NCI-H1417 (cell line): ENCODE data around the gene CDNF.
A peak's percentile ranks its signal among the peaks of the same experiment; 100 is the strongest.

ENCODE experiments used
- DNase-seq, 3 experiments: peaks; one replicate each; lab custom pipeline; 2025; lab: John Stamatoyannopoulos, UW

The CDNF gene

GRCh38 chr10:14798636-14799035, 39.2 kb downstream of the CDNF start:
- peak in 1 of 3 experiments; percentile 5 for DNase-seq

DNA sequence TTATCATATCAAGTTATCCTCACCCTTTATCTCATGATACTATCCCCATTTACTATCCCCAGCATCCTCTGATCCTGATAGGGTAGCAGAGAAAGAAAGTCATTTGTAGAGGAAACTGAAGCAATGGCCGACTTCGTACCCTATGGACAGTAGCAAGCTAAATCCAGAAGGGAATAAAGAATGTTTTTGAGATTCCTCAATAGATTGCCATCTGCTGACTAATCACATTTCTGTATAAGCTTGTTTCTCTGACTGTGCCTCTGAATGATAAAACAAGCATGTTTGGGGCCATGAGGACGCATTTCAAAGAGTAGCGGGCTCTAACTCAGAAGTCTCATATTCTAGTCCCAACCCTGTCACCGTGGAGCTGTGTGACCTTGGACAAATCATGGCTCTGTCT, 49.9 kb downstream of the CDNF start:
- DNase-seq = no peak

- no peak for DNase-seq
Observed at GRCh38 chr10:14784459-14785055, 53.3 kb downstream of the CDNF start.

DNA sequence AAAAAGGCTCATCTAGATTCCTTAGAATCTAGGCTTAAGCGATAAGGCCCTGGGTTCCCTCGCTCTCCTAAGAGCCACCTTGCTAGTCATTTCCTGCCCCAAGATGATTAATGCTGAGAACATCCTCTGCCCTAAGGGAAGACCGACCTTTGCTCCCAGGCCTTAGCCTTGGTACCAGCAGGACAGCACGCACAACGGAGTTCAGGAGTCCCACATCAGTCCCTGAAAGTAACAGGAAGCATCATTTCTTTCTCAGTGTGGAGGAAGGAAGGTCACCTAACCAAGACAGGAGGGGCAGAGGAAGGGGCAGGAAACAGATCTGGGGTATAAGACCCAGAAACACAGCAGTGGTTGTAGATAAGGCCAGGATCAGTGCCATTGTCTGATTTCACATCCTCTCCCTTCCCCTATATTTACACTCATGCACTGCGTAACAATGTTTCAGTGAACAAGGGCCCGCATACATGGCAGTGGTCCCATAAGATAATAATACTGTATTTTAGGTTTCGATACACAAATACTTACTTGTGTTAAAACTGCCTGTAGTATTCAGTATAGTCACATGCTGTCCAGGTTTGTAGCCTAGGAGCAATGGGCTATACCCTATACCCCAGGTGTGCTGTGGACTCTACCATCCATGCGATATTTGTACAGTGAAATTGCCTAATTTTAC, 55.0 kb downstream of the CDNF start:
- DNase-seq = no peak

DNA sequence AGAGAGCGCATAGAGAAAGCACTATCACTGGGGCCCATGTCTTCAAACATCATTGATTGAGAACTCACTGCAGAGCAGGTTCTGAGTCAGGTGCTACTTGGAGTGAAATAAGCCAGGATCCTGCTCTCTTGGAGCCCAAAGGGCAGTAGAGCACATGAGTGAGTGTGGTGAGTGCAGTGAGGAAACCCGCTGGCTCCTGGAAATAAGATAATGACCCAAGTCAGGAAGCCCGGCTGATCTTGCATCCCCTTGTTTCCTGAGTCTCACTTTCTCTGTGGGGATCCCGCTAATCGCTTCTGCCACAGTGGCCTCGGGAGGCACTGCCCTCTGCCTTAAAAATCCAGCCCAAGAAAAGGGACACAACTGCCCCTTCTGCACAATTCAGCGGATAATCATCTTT, 56.1 kb downstream of the CDNF start:
- no peak for DNase-seq

- no peak for DNase-seq
Observed at GRCh38 chr10:14779001-14779651, 58.7 kb downstream of the CDNF start.

- no peak for DNase-seq
Observed at GRCh38 chr10:14776546-14776945, 61.3 kb downstream of the CDNF start.

- DNase-seq = no peak
Observed at GRCh38 chr10:14775656-14776055, 62.2 kb downstream of the CDNF start.

DNA sequence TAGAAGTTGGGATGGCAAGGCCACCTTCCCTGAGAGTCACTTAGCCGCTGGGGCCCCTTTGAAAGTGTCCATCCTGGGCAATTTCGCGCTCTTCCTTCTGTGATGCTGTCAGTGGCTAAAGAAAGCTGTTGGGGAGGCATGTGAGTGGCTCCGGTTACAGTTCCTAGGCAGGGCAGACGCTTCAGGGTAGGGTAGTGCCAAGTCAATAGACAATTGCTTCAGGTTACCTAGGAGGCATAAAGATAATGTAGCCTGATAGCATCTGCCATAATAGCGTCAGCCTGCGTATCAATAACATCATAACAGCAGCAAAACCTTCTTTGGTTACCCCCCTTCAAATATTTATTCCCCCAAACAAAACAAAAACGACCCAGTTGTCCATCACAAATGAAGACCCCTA, 63.0 kb downstream of the CDNF start, which contains the start of gene FAM107B:
FAM107B (minus strand) TSS at position 101 of the 400 bp plus-strand sequence. CDS start 234 bp downstream, outside the sequence.
- no peak for DNase-seq

DNA sequence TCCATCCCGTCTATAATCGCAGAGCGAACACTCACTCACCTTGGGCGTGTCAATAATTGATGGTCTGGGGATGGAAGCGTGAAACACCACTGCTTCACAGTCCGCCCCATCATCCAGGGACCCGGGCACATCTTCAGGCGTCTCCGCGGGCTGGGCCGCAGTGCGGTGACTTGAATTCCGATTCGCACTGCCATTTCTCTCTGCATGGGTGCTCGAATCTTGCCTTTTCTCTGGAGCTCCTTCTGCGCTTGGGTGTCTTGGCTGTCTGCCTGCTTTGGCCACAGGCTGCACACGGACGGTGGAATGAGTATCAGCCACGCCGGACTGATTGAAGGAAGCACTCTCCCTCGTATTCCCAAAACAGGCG, 63.6 kb downstream of the CDNF start:
- no peak for DNase-seq

- no peak for DNase-seq
Observed at GRCh38 chr10:14773551-14774213, 64.2 kb downstream of the CDNF start.

DNA sequence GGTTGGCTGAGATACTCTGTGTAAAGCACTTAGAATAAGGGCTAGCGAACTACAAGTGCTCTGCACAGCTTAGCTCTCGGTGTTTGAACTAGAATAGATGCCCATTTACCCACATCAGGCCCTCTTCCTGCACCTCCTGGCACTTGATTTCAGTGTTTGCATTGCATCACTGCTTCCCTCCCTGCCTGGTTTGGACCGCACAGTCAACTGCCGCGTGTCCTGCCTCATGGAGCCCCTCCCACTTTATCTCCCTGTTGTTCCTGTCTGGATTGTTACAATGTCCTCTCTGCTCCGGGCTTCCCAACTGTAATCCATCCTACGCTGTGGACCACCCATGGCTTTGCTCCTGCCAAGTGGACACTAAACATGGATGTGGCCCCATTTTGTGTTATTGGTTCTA, 65.4 kb downstream of the CDNF start:
- DNase-seq = no peak

GRCh38 chr10:14770927-14771326, 66.9 kb downstream of the CDNF start:
- no peak for DNase-seq
